HL-60 (cell line): ENCODE data around the gene GAA.

Source experiments
- DNase-seq, 2 experiments: peaks; one replicate each; pipeline ENCODE4 v3.0.0-alpha.2; 2010 to 2020; ENCODE audit warnings: low read depth in 1 of 2, low spot score in 1 of 2
- H3K27ac ChIP-seq: fragments of 250-450 bp; sonication (Bioruptor Pico); replicated peaks from 2 replicates; pipeline ENCODE4 v1.5.1; 2020; ENCODE audit warnings: mild to moderate bottlenecking, moderate library complexity
- H3K27me3 ChIP-seq: fragments of 250-450 bp; sonication (Bioruptor Pico); 2 replicates; pipeline ENCODE4 v1.5.1; 2021; ENCODE audit warnings: mild to moderate bottlenecking, moderate library complexity; ENCODE audit not compliant: insufficient read depth, poor library complexity, severe bottlenecking
- H3K4me3 ChIP-seq: replicated peaks from 2 replicates; pipeline ENCODE4 v1.5.1; 2011; ENCODE audit warnings: mild to moderate bottlenecking, control low read depth, low read length; ENCODE audit not compliant: insufficient read depth
- CTCF ChIP-seq: IDR thresholded peaks from one replicate; pipeline ENCODE4 v1.5.1; 2011; ENCODE audit warnings: low read length, control low read depth, inconsistent platforms; ENCODE audit not compliant: insufficient read depth
- GABPA ChIP-seq: IDR thresholded peaks from 2 replicates; pipeline ENCODE4 v1.6.1; 2012; ENCODE audit warnings: low read depth
- POLR2AphosphoS5 ChIP-seq: IDR thresholded peaks from 2 replicates; pipeline ENCODE4 v1.6.1; 2012; ENCODE audit warnings: low read depth
- REST ChIP-seq: IDR thresholded peaks from 2 replicates; pipeline ENCODE4 v1.6.1; 2012; ENCODE audit warnings: low read depth; ENCODE audit not compliant: insufficient replicate concordance
- SPI1 ChIP-seq: IDR thresholded peaks from 2 replicates; pipeline ENCODE4 v1.6.1; 2012; ENCODE audit warnings: low read depth, mild to moderate bottlenecking, borderline replicate concordance

The GAA gene

GRCh38 chr17:80160536-80160935 is 59.2 kb downstream of the GAA start:
- H3K27me3 ChIP-seq = no peaks in the 10 kb centered on the region
- DNase-seq = no peak
- H3K4me3 ChIP-seq = no peak overlapping the region
- H3K27ac ChIP-seq = no peak overlapping the region
- TF ChIP-seq GABPA (no peak), REST (no peak), SPI1 (no peak), POLR2AphosphoS5 (no peak), CTCF (no peak)

- peak in 1 of 2 experiments; percentile 14 for DNase-seq
- TF ChIP-seq REST (no peak), CTCF (no peak), SPI1 (no peak), POLR2AphosphoS5 (no peak)
These were observed 62.0 kb downstream of the GAA start for GRCh38 chr17:80163336-80163735.

GRCh38 chr17:80164185-80164584 is 62.8 kb downstream of the GAA start:
- no peak for DNase-seq
- TF ChIP-seq SPI1 = no peak
- TF ChIP-seq REST = no peak
- TF ChIP-seq CTCF = no peak
- TF ChIP-seq POLR2AphosphoS5 = no peak
- no peak for TF ChIP-seq GABPA
- H3K27me3 ChIP-seq = no peaks in the 10 kb centered on the region
- no peak overlapping the region for H3K4me3 ChIP-seq
- H3K27ac ChIP-seq = no peak overlapping the region

More at GRCh38 chr17:80163336-80163735, 62.0 kb downstream of the GAA start:
- Histone ChIP-seq H3K27me3 (no peaks in the 10 kb centered on the region), H3K27ac (no peak overlapping the region), H3K4me3 (no peak overlapping the region)
